Neural cell (in vitro differentiated cells): ENCODE measurements around the gene CAMK1D. TPM values are rescaled to one million over a fixed set of nuclear protein-coding genes. Genes with fewer than 3 reads are reported as not detected.

Source experiments
- H2AFZ ChIP-seq: fragments of 200-600, 300-800 bp; sonication (generic), shearing (Covaris generic); 2 replicates; pipeline ENCODE4 v1.6.0; 2014; ENCODE audit warnings: low read depth, mild to moderate bottlenecking, antibody characterized with exemption, low read length, moderate library complexity
- H3F3A ChIP-seq: fragments of 200-600 bp; shearing (Covaris generic); 2 replicates; pipeline ENCODE4 v1.6.1; 2016; ENCODE audit warnings: mild to moderate bottlenecking, moderate library complexity, mixed read lengths, antibody characterized with exemption, low read length; ENCODE audit not compliant: insufficient read depth, poor library complexity, severe bottlenecking
- H3K27ac ChIP-seq: fragments of 200-600, 300-800 bp; sonication (generic), shearing (Covaris generic); 2 replicates; pipeline ENCODE4 v1.5.1; 2014; ENCODE audit warnings: mild to moderate bottlenecking, low read length, moderate library complexity
- H3K27me3 ChIP-seq: fragments of 300-800, 200-600 bp; sonication (generic), shearing (Covaris generic); 2 replicates; pipeline ENCODE4 v1.6.0; 2014; ENCODE audit warnings: mild to moderate bottlenecking, low read depth, low read length, moderate library complexity; ENCODE audit not compliant: insufficient read depth
- H3K36me3 ChIP-seq: fragments of 300-800, 200-600 bp; sonication (generic), shearing (Covaris generic); 2 replicates; pipeline ENCODE4 v1.5.1; 2014; ENCODE audit warnings: mild to moderate bottlenecking, antibody characterized with exemption, low read length, moderate library complexity; ENCODE audit not compliant: insufficient read depth
- H3K4me2 ChIP-seq: fragments of 300-800, 200-600 bp; sonication (generic), shearing (Covaris generic); 2 replicates; pipeline ENCODE4 v1.6.0; 2014; ENCODE audit warnings: mild to moderate bottlenecking, low read length
- H3K4me3 ChIP-seq: fragments of 300-800, 200-600 bp; sonication (generic), shearing (Covaris generic); 2 replicates; pipeline ENCODE4 v1.5.1; 2014; ENCODE audit warnings: mild to moderate bottlenecking, low read length, moderate library complexity
- H3K79me2 ChIP-seq: fragments of 200-600 bp; shearing (Covaris generic); replicated peaks from 2 replicates; pipeline ENCODE4 v1.6.0; 2014; ENCODE audit warnings: mild to moderate bottlenecking, low read length, moderate library complexity; ENCODE audit not compliant: insufficient read depth
- H3K9ac ChIP-seq: fragments of 300-800, 200-600 bp; sonication (generic), shearing (Covaris generic); 2 replicates; pipeline ENCODE4 v1.6.1; 2016; ENCODE audit warnings: mild to moderate bottlenecking, low read length, mixed read lengths
- H3K9me2 ChIP-seq: fragments of 200-600 bp; shearing (Covaris generic); 2 replicates; pipeline ENCODE4 v1.6.1; 2016; ENCODE audit warnings: mild to moderate bottlenecking, low read length, mixed read lengths; ENCODE audit not compliant: insufficient read depth
- H3K9me3 ChIP-seq: fragments of 200-600, 300-800 bp; sonication (generic), shearing (Covaris generic); 2 replicates; pipeline ENCODE4 v1.6.1; 2016; ENCODE audit warnings: mild to moderate bottlenecking, mixed run types, low read length, moderate library complexity, mixed read lengths
- H4K20me1 ChIP-seq: fragments of 200-600 bp; shearing (Covaris generic); 2 replicates; pipeline ENCODE4 v1.6.1; 2016; ENCODE audit warnings: mild to moderate bottlenecking, mixed run types; ENCODE audit not compliant: insufficient read depth
- CTCF ChIP-seq: fragments of 450-650 bp; IDR thresholded peaks from 2 replicates; pipeline ENCODE4 v1.5.1; 2014; ENCODE audit warnings: antibody characterized with exemption, mild to moderate bottlenecking, moderate library complexity; ENCODE audit not compliant: poor library complexity, severe bottlenecking
- EP300 ChIP-seq: fragments of 450-650 bp; conservative IDR thresholded peaks from 2 replicates; pipeline ENCODE4 v1.6.1; 2014; ENCODE audit warnings: antibody characterized with exemption, mild to moderate bottlenecking, moderate library complexity; ENCODE audit not compliant: poor library complexity, severe bottlenecking
- EZH2 ChIP-seq: fragments of 200-600, 300-800 bp; shearing (Covaris generic), sonication (generic); IDR thresholded peaks from 2 replicates; pipeline ENCODE4 v1.6.1; 2014; ENCODE audit warnings: antibody characterized with exemption, low read length, borderline replicate concordance, mild to moderate bottlenecking; ENCODE audit not compliant: insufficient read depth, poor library complexity, severe bottlenecking
- MXI1 ChIP-seq: fragments of 450-650 bp; conservative IDR thresholded peaks from 2 replicates; pipeline ENCODE4 v1.6.1; 2014; ENCODE audit warnings: antibody characterized with exemption, mild to moderate bottlenecking; ENCODE audit not compliant: poor library complexity, severe bottlenecking
- POLR2AphosphoS5 ChIP-seq: IDR thresholded peaks from 2 replicates; pipeline ENCODE4 v1.6.1; 2012
- RAD21 ChIP-seq: fragments of 450-650 bp; conservative IDR thresholded peaks from 2 replicates; pipeline ENCODE4 v1.6.1; 2014; ENCODE audit warnings: antibody characterized with exemption, mild to moderate bottlenecking, moderate library complexity
- SMC3 ChIP-seq: fragments of 450-650 bp; conservative IDR thresholded peaks from 2 replicates; pipeline ENCODE4 v1.6.1; 2014; ENCODE audit warnings: antibody characterized with exemption, mild to moderate bottlenecking, moderate library complexity; ENCODE audit not compliant: poor library complexity
- TAF1 ChIP-seq: IDR thresholded peaks from 2 replicates; pipeline ENCODE4 v1.6.1; 2012; ENCODE audit warnings: low read depth
- polyA plus RNA-seq: library from polyadenylated mRNA; depleted of rRNA; stranded (reverse); fragments of >200 nt; gene quantifications from 2 replicates; pipeline ENCODE4 v1.2.3, GENCODE V29; 2014
- TF ChIP-seq, protein P1 (sequence below): IDR thresholded peaks from 2 replicates; pipeline ENCODE4 v1.6.1; 2012; ENCODE audit warnings: borderline replicate concordance

Gene CAMK1D
- polyA plus RNA-seq, 1 donor from 2014 or later, result 13.8 TPM

GRCh38 chr10:12849319-12850181 lies 500.2 kb downstream of the CAMK1D start:
- H3K9me3 ChIP-seq, result no peaks in the 10 kb centered on the region
- no peak overlapping the region for H3K4me2 ChIP-seq
- H3K79me2 ChIP-seq, result no peaks in the 10 kb centered on the region
- TF ChIP-seq CTCF (no peak), RAD21 (no peak), POLR2AphosphoS5 (no peak), TAF1 (no peak), MXI1 (no peak), EP300 (no peak), SMC3 (no peak), EZH2 (no peak)
- TF ChIP-seq, protein P1, sequence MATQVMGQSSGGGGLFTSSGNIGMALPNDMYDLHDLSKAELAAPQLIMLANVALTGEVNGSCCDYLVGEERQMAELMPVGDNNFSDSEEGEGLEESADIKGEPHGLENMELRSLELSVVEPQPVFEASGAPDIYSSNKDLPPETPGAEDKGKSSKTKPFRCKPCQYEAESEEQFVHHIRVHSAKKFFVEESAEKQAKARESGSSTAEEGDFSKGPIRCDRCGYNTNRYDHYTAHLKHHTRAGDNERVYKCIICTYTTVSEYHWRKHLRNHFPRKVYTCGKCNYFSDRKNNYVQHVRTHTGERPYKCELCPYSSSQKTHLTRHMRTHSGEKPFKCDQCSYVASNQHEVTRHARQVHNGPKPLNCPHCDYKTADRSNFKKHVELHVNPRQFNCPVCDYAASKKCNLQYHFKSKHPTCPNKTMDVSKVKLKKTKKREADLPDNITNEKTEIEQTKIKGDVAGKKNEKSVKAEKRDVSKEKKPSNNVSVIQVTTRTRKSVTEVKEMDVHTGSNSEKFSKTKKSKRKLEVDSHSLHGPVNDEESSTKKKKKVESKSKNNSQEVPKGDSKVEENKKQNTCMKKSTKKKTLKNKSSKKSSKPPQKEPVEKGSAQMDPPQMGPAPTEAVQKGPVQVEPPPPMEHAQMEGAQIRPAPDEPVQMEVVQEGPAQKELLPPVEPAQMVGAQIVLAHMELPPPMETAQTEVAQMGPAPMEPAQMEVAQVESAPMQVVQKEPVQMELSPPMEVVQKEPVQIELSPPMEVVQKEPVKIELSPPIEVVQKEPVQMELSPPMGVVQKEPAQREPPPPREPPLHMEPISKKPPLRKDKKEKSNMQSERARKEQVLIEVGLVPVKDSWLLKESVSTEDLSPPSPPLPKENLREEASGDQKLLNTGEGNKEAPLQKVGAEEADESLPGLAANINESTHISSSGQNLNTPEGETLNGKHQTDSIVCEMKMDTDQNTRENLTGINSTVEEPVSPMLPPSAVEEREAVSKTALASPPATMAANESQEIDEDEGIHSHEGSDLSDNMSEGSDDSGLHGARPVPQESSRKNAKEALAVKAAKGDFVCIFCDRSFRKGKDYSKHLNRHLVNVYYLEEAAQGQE, result no peak
- H3K27me3 ChIP-seq, result no peaks in the 10 kb centered on the region
- no peaks in the 10 kb centered on the region for H3F3A ChIP-seq
- no peak overlapping the region for H3K9ac ChIP-seq
- H2AFZ ChIP-seq, result no peak overlapping the region
- no peaks in the 10 kb centered on the region for H4K20me1 ChIP-seq
- H3K9me2 ChIP-seq, result no peaks in the 10 kb centered on the region
- H3K36me3 ChIP-seq, result no peaks in the 10 kb centered on the region
- no peak overlapping the region for H3K27ac ChIP-seq
- H3K4me3 ChIP-seq, result no peak overlapping the region

DNA sequence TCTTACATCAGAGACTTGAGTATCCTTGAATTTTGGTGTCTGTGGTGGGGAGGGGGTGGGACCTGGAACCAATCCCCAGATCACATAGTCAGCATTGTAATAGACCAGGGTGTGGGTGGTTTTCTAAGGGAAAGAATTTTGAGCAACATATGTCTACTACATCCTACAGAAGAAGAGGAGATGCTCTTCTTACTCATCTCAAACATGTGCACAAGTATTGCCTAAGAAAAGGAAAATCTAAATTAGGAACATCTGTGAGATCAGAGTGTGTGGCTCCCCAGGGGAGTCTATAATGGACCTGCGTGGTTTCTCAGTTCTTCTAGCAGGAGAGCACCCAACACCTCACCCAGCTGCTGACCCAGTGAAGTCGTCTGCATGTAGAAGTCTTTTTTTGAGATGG lies 503.3 kb downstream of the CAMK1D start:
- Histone ChIP-seq H3K4me2 (no peak overlapping the region), H3K9me3 (no peaks in the 10 kb centered on the region), H3K79me2 (no peaks in the 10 kb centered on the region), H4K20me1 (no peaks in the 10 kb centered on the region), H3K27ac (no peak overlapping the region), H3F3A (no peaks in the 10 kb centered on the region), H3K9ac (no peak overlapping the region), H3K9me2 (no peaks in the 10 kb centered on the region), H3K27me3 (no peaks in the 10 kb centered on the region), H3K36me3 (no peaks in the 10 kb centered on the region), H3K4me3 (no peak overlapping the region), H2AFZ (no peak overlapping the region)
- TF ChIP-seq POLR2AphosphoS5, result no peak
- TF ChIP-seq RAD21, result no peak
- TF ChIP-seq CTCF, result no peak
- TF ChIP-seq MXI1, result no peak
- no peak for TF ChIP-seq EP300
- no peak for TF ChIP-seq EZH2
